Mucosa of descending colon (tissue), 3 donors: ENCODE data around the gene ETV4. TPM values are rescaled to one million over a fixed set of nuclear protein-coding genes. Genes with fewer than 3 reads are reported as not detected.

Source experiments
- ATAC-seq: fragments of 200-7000 bp; cut with Tn5 transposase; one replicate; pipeline ENCODE4 v1.9.1; 2020; ENCODE audit warnings: mild to moderate bottlenecking, moderate library complexity
- DNase-seq, 3 donors: peaks; one replicate each; pipeline ENCODE4 v3.0.0-alpha.2; 2020
- H3K36me3 ChIP-seq: fragments of 200-600 bp; one replicate; pipeline ENCODE4 v1.8.0; 2021; ENCODE audit warnings: low read depth, mild to moderate bottlenecking
- H3K4me1 ChIP-seq: fragments of 200-600 bp; one replicate; pipeline ENCODE4 v1.8.0; 2021; ENCODE audit warnings: low read depth, mild to moderate bottlenecking
- H3K4me3 ChIP-seq: fragments of 200-600 bp; one replicate; pipeline ENCODE4 v1.8.0; 2021; ENCODE audit warnings: mild to moderate bottlenecking
- H3K9me3 ChIP-seq: fragments of 200-600 bp; one replicate; pipeline ENCODE4 v1.8.0; 2021; ENCODE audit warnings: mild to moderate bottlenecking
- CTCF ChIP-seq: fragments of 200-600 bp; IDR thresholded peaks from one replicate; pipeline ENCODE4 v1.8.0; 2022; ENCODE audit warnings: antibody characterized with exemption, mild to moderate bottlenecking
- intact Hi-C, 2 donors: fragments of 100-400 bp; cut with DNase I in 1 of 2; cut with micrococcal nuclease in 1 of 2; formaldehyde crosslinking; loops; one replicate each; pipeline versions ENCODE4 v1.11.0 to v1.11.1; 2022; cut with DNase I, micrococcal nuclease
- long read RNA-seq, 2 donors: library from polyadenylated mRNA; unstranded; transcript quantifications; one replicate each; pipeline ENCODE4 v2.0.0, GENCODE V29; 2019 to 2021
- total RNA-seq, 3 donors: library from RNA; stranded (reverse); fragmentation: NEBNext Ultra II Directional in 2 of 3; extraction: Animal tissue kit (Norgen Biotek cat#: 25700) in 2 of 3; gene quantifications; one replicate each; pipeline versions ENCODE4 v1.2.1 to v1.2.4, GENCODE V29; 2021 to 2023
- donor health status: DM: no; HTN: no; CAD: no; lungs with moderate emphysema.
- donor health status: DM: no; HTN: no; CAD: no.
- donor health status: DM: no; HTN: yes; CAD: no.

Gene ETV4
- under 1 TPM; 0.67 to 0.72 (median 0.70) TPM for total RNA-seq
- long read RNA-seq, donor 1, result 0 reads
- long read RNA-seq, donor 2, partial matches to known transcripts, result 0 of 1 reads
- long read RNA-seq, donor 2, other reads (novel, unspliced or antisense), result 1 of 1 reads

DNA sequence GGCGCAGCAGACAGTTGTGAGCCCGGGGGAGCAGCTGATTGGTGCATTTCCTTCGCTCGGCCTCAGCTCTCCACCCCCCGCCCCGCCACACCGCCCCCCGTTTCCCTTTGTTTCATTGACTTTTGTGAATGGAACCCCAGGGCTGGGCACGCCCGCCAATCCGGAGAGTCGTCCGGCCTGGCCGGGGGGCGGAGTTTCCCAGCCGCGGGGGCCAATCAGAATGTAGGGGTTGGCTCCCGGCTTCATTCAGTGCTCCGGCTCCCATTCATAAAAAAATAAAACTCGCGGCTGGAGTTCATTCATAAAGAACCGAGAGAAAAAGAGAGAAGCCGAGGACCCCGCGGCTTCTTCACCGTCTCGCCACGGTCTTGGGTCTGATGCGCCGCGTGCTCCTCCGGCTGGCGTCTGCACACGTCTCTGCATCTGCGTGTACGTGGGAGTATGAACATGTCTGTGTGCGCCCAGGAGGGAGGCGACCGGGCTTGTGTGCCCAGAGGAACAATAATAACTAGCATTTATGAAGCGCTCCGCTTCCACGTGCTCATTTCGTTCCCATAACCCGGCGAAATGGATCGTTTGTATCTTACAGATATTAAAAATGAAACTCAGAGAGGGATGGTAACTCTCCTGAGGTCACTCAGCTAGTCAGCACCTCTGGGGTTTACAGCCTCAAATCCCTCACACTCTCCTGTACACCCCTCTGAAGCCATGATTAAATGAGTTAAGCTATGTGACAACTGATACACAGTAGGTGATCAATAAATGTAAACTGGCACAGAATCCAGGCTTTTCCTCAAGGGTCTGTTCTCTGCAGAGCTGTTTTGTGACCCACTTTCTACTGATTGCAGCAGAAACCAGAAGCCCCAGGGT is at the start of gene ETV4:
ETV4 (minus strand) TSS at position 22 of the 870 bp plus-strand sequence. CDS start 723 bp downstream, outside the sequence.
- peaks cover 18% of the 10 kb centered on the region for H3K4me1 ChIP-seq
- H3K36me3 ChIP-seq, result no peaks in the 10 kb centered on the region
- DNase-seq (peak; percentile 89 to 93 (median 93)), ATAC-seq (peak; percentile 92)
- H3K9me3 ChIP-seq, result no peaks in the 10 kb centered on the region
- TF ChIP-seq CTCF, result no peak
- H3K4me3 ChIP-seq, result no peak within 1 kb of the TSS
- intact Hi-C loops, result no loop called here

DNA sequence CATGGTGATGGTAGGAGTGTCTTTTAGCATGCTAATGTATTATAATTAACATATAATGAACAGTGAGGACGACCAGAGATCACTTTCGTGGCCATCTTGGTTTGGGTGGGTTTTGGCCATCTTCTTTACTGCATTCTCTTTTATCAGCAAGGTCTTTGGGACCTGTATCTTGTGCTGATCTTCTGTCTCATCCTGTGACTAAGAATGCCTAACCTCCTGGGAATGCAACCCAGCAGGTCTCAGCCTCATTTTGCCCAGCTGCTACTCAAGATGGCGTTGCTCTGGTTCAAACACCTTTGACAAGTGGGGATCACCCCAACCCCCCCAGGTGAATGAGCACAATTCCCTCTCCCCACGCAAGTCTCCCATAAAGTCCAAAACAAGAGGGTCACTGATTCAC is 49.3 kb upstream of the ETV4 start:
- TF ChIP-seq CTCF, result no peak
- Histone ChIP-seq H3K9me3 (no peaks in the 10 kb centered on the region), H3K4me1 (no peaks in the 10 kb centered on the region), H3K36me3 (no peaks in the 10 kb centered on the region), H3K4me3 (no peak overlapping the region)
- ATAC-seq (no peak), DNase-seq (no peak)
- intact Hi-C loops, result no loop called here

- H3K4me1 ChIP-seq, result no peaks in the 10 kb centered on the region
- intact Hi-C loops, result no loop called here
- no peaks in the 10 kb centered on the region for H3K36me3 ChIP-seq
- peak; percentile 47 to 56 (median 53) for DNase-seq
- no peaks in the 10 kb centered on the region for H3K9me3 ChIP-seq
- ATAC-seq, result peak; percentile 49
- no peak for TF ChIP-seq CTCF
- no peak overlapping the region for H3K4me3 ChIP-seq
Measured at GRCh38 chr17:43591779-43592562, 45.8 kb upstream of the ETV4 start.

DNA sequence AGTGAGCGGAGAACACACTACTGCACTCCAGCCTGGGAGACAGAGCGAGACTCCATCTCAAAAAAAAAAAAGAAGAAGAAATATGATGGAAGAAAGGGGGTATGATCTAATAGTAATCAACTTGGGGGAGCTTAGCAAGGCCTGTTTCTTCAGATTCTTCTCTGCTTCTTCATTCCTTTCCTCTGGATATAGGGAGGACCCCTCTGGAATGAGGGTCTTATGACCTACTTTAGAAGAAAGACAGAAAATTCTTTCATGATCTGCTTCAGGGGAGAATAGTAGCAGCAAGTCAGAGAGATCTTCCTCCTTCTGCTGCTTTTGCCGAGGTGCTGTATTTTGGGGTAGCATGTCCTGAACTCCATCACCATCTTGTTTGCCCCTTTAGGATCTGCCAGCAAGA is 44.9 kb upstream of the ETV4 start:
- H3K4me1 ChIP-seq, result no peaks in the 10 kb centered on the region
- DNase-seq (no peak), ATAC-seq (no peak)
- TF ChIP-seq CTCF, result no peak
- H3K9me3 ChIP-seq, result no peaks in the 10 kb centered on the region
- no peaks in the 10 kb centered on the region for H3K36me3 ChIP-seq
- no peak overlapping the region for H3K4me3 ChIP-seq
- intact Hi-C loops, result no loop called here

GRCh38 chr17:43588664-43589435 is 42.7 kb upstream of the ETV4 start:
- no peaks in the 10 kb centered on the region for H3K9me3 ChIP-seq
- no peak overlapping the region for H3K4me3 ChIP-seq
- intact Hi-C loops, result loop anchor here in 1 of 2 donors (10.0 kb wide), 1 partner anchor 166 kb away; the partner anchor contains the start of gene SOST
- no peaks in the 10 kb centered on the region for H3K36me3 ChIP-seq
- ATAC-seq, result no peak
- no peak for TF ChIP-seq CTCF
- DNase-seq, result no peak
- H3K4me1 ChIP-seq, result no peaks in the 10 kb centered on the region
